Endothelial cell of umbilical vein (primary cell): ENCODE measurements around the gene ASB10. TPM values are rescaled to one million over a fixed set of nuclear protein-coding genes. Genes with fewer than 3 reads are reported as not detected.

Experiments
- BruUV-seq: library from RNA; stranded (reverse); fragments of 400-500 nt; replicated peaks from 2 replicates; lab custom pipeline; 2021; lab: Mats Ljungman, UMichigan
- CTCF ChIA-PET: fragments of 300-600, 350-600 bp; sonication (Branson Sonifier 250); formaldehyde crosslinking; loops from one replicate; lab custom pipeline; 2021; ENCODE audit warnings: antibody characterized with exemption, inconsistent platforms; lab: Charles Lee
- POLR2A ChIA-PET: fragments of 300-600, 350-600 bp; sonication (Branson Sonifier 250); formaldehyde crosslinking; loops from one replicate; lab custom pipeline; 2021; ENCODE audit warnings: antibody characterized with exemption, inconsistent platforms; lab: Charles Lee
- DNase-seq: peaks from one replicate; pipeline ENCODE4 v3.0.0-alpha.2; 2011; ENCODE audit warnings: low read depth, low spot score
- FAIRE-seq: peaks from 2 replicates; lab custom pipeline; 2011; peaks lifted over from hg19 to GRCh38; lab: Jason Lieb, UNC
- H2AFZ ChIP-seq: 2 replicates; pipeline ENCODE4 v1.6.0; 2012; ENCODE audit warnings: low read depth, low read length, control low read depth, inconsistent platforms
- H3K27ac ChIP-seq: 2 replicates; pipeline ENCODE4 v1.5.1; 2011; ENCODE audit warnings: low read depth, mild to moderate bottlenecking, control low read depth, low read length, moderate library complexity; ENCODE audit not compliant: insufficient read depth
- H3K27me3 ChIP-seq, 2 experiments: 2 replicates each; pipeline versions ENCODE4 v1.6.0 to v1.6.1; 2011; ENCODE audit warnings: low read length in 2 of 2, mixed read lengths in 1 of 2; ENCODE audit not compliant: control insufficient read depth in 2 of 2, insufficient read depth in 2 of 2
- H3K36me3 ChIP-seq, 2 experiments: 2 replicates in 1 of 2; 3 replicates in 1 of 2; pipeline ENCODE4 v1.5.1; 2011; ENCODE audit warnings: low read length in 2 of 2, mild to moderate bottlenecking in 1 of 2, moderate library complexity in 1 of 2; ENCODE audit not compliant: control insufficient read depth in 2 of 2, insufficient read depth in 2 of 2; ENCODE audit errors: extremely low read depth in 1 of 2
- H3K4me1 ChIP-seq: 3 replicates; pipeline ENCODE4 v1.5.1; 2011; ENCODE audit warnings: mild to moderate bottlenecking, low read length; ENCODE audit not compliant: control insufficient read depth, insufficient read depth; ENCODE audit errors: extremely low read depth
- H3K4me2 ChIP-seq: 2 replicates; pipeline ENCODE4 v1.6.1; 2011; ENCODE audit warnings: low read length, control low read depth, mixed read lengths; ENCODE audit not compliant: insufficient read depth
- H3K4me3 ChIP-seq, 3 experiments: fragments of 200-600 bp in 1 of 3; sonication (generic), shearing (Covaris generic) in 1 of 3; replicated peaks in 1 of 3; 2 replicates each; pipeline ENCODE4 v1.5.1; 2011 to 2016; ENCODE audit warnings: control low read depth in 3 of 3, low read length in 3 of 3, mild to moderate bottlenecking in 2 of 3, inconsistent platforms in 1 of 3, low read depth in 1 of 3, moderate library complexity in 1 of 3; ENCODE audit not compliant: insufficient read depth in 1 of 3
- H3K79me2 ChIP-seq: 2 replicates; pipeline ENCODE4 v1.6.0; 2012; ENCODE audit warnings: low read length, inconsistent platforms; ENCODE audit not compliant: control insufficient read depth, insufficient read depth
- H3K9ac ChIP-seq: replicated peaks from 2 replicates; pipeline ENCODE3; 2011; ENCODE audit warnings: low read length, control low read depth; ENCODE audit not compliant: insufficient read depth; ENCODE audit errors: extremely low read depth
- H3K9me1 ChIP-seq: replicated peaks from 3 replicates; pipeline ENCODE4 v1.6.0; 2011; ENCODE audit warnings: mild to moderate bottlenecking, low read length; ENCODE audit not compliant: control insufficient read depth, insufficient read depth; ENCODE audit errors: extremely low read depth
- H3K9me3 ChIP-seq: replicated peaks from 2 replicates; pipeline ENCODE4 v1.5.1; 2012; ENCODE audit warnings: low read length, inconsistent platforms; ENCODE audit not compliant: control insufficient read depth, insufficient read depth
- H4K20me1 ChIP-seq: replicated peaks from 2 replicates; pipeline ENCODE3; 2011; ENCODE audit warnings: mild to moderate bottlenecking, low read length; ENCODE audit not compliant: control insufficient read depth, insufficient read depth; ENCODE audit errors: extremely low read depth
- EZH2 ChIP-seq: IDR thresholded peaks from 2 replicates; pipeline ENCODE4 v1.6.1; 2012; ENCODE audit warnings: borderline replicate concordance, low read depth, mild to moderate bottlenecking, moderate library complexity, low read length, inconsistent platforms; ENCODE audit not compliant: severe bottlenecking
- FOS ChIP-seq: IDR thresholded peaks from 2 replicates; pipeline ENCODE4 v1.6.1; 2011; ENCODE audit warnings: mild to moderate bottlenecking, low read length, moderate library complexity, borderline replicate concordance; ENCODE audit not compliant: insufficient read depth
- GATA2 ChIP-seq: IDR thresholded peaks from 2 replicates; pipeline ENCODE4 v1.7.0; 2011; ENCODE audit warnings: low read depth, mild to moderate bottlenecking, moderate library complexity, mixed read lengths, low read length; ENCODE audit not compliant: insufficient read length, insufficient read depth
- JUN ChIP-seq: IDR thresholded peaks from 2 replicates; pipeline ENCODE4 v1.6.1; 2011; ENCODE audit warnings: borderline replicate concordance, low read depth; ENCODE audit not compliant: insufficient read length, insufficient read depth
- MYC ChIP-seq: IDR thresholded peaks from one replicate; pipeline ENCODE4 v1.6.1; 2011; ENCODE audit warnings: mild to moderate bottlenecking, low read depth, low read length
- POLR2A ChIP-seq: IDR thresholded peaks from 2 replicates; pipeline ENCODE4 v1.6.1; 2012; ENCODE audit warnings: low read depth, mild to moderate bottlenecking, control low read depth, low read length
- POLR2AphosphoS5 ChIP-seq: IDR thresholded peaks from 2 replicates; pipeline ENCODE4 v1.6.1; 2012; ENCODE audit warnings: low read depth, mild to moderate bottlenecking, control low read depth, low read length, moderate library complexity; ENCODE audit not compliant: insufficient read depth
- dilution Hi-C: fragments of 300-500 bp; cut with MboI; formaldehyde crosslinking; loops from one replicate; pipeline ENCODE4 v1.15.0; 2019; ENCODE audit warnings: low sequenced_read_pairs; ENCODE audit not compliant: extremely low pct_ligation_motif_present
- intact Hi-C: fragments of 100-400 bp; cut with micrococcal nuclease; formaldehyde crosslinking; loops from one replicate; pipeline ENCODE4 v1.10.0; 2022
- polyA plus RNA-seq, 4 experiments: library from polyadenylated mRNA; depleted of rRNA in 3 of 4; stranded (reverse) in 3 of 4; unstranded in 1 of 4; fragments of >200 nt; gene quantifications; 2 replicates each; pipeline versions ENCODE4 v1.2.1 to v1.2.3, GENCODE V29; 2011 to 2012; ENCODE audit warnings: missing spikeins in 1 of 4
- total RNA-seq: library from RNA; stranded (reverse); gene quantifications from 2 replicates; pipeline ENCODE4 v1.2.3, GENCODE V29; 2021
- TF ChIP-seq, protein P1 (sequence below), 2 donors: IDR thresholded peaks; 1 replicate in 1 of 2; 2 replicates in 1 of 2; pipeline ENCODE4 v1.5.1; 2011; ENCODE audit warnings: low read length in 2 of 2, mild to moderate bottlenecking in 2 of 2, moderate library complexity in 2 of 2, control low read depth in 1 of 2, inconsistent platforms in 1 of 2, low read depth in 1 of 2; ENCODE audit not compliant: insufficient read depth in 1 of 2; ENCODE audit errors: extremely low read depth in 1 of 2
- TF ChIP-seq, protein P2 (sequence below): IDR thresholded peaks from 2 replicates; pipeline ENCODE4 v1.6.1; 2011; ENCODE audit not compliant: insufficient read depth, insufficient read length

ASB10 gene
- total and polyA plus RNA-seq, 2 donors (not counting 3 experiments of a cell fraction or from before 2014, with no cell fraction given) = not detected

DNA sequence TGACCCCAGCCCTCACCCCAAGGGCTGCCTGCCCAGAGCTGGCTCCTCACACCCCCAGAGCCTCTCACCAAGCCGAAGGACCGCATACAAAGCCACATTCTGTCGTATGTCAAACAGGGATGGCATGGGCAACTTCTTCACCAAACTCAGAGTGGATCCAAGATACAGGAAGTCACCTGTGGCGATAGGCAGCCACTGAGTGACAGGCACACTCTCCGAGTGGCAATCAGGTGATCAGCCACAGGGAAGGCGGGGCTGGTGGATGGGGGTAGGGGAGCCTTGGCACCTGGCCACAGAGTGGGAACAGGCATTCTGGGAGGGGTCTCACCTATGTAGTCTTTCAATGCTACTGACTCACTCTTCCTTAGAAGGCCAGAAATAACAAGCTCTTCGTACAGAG is 7.1 kb upstream of the ASB10 start:
- Histone ChIP-seq H3K27ac (no peak overlapping the region), H3K27me3 (peaks cover 13 to 15% of the 10 kb centered on the region in 2 experiments), H4K20me1 (no peaks in the 10 kb centered on the region), H3K79me2 (no peaks in the 10 kb centered on the region), H2AFZ (no peak overlapping the region), H3K4me2 (no peak overlapping the region), H3K36me3 (no peaks in the 10 kb centered on the region), H3K9ac (no peak overlapping the region), H3K4me3 (no peak overlapping the region), H3K9me3 (no peaks in the 10 kb centered on the region), H3K4me1 (no peaks in the 10 kb centered on the region), H3K9me1 (no peaks in the 10 kb centered on the region)
- DNase-seq = no peak
- intact Hi-C loops = no loop called here
- CTCF ChIA-PET = interaction anchor here (0.6 kb wide), 1 partner anchor 31 kb away, joined by 3 read pairs; no protein-coding TSS in a partner anchor
- no peak for FAIRE-seq
- dilution Hi-C loops = no loop called here
- no TSS peak for BruUV-seq
- POLR2A ChIA-PET = no interaction called here
- TF ChIP-seq POLR2AphosphoS5 = no peak
- TF ChIP-seq, protein P1, sequence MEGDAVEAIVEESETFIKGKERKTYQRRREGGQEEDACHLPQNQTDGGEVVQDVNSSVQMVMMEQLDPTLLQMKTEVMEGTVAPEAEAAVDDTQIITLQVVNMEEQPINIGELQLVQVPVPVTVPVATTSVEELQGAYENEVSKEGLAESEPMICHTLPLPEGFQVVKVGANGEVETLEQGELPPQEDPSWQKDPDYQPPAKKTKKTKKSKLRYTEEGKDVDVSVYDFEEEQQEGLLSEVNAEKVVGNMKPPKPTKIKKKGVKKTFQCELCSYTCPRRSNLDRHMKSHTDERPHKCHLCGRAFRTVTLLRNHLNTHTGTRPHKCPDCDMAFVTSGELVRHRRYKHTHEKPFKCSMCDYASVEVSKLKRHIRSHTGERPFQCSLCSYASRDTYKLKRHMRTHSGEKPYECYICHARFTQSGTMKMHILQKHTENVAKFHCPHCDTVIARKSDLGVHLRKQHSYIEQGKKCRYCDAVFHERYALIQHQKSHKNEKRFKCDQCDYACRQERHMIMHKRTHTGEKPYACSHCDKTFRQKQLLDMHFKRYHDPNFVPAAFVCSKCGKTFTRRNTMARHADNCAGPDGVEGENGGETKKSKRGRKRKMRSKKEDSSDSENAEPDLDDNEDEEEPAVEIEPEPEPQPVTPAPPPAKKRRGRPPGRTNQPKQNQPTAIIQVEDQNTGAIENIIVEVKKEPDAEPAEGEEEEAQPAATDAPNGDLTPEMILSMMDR (IDR thresholded peaks at IDR 0.05; ENCODE audit: extremely low read depth in 1 of 2, insufficient read depth in 1 of 2, low read depth in 1 of 2, low read length in 2 of 2) = no peak
- TF ChIP-seq POLR2A = no peak
- TF ChIP-seq, protein P2, sequence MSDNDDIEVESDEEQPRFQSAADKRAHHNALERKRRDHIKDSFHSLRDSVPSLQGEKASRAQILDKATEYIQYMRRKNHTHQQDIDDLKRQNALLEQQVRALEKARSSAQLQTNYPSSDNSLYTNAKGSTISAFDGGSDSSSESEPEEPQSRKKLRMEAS = no peak
- TF ChIP-seq FOS = no peak
- TF ChIP-seq EZH2 = no peak
- TF ChIP-seq JUN = no peak
- TF ChIP-seq MYC = no peak
- TF ChIP-seq GATA2 = no peak
